Natural killer cell treated with Interleukin-12 subunit alpha and Interleukin-12 subunit beta and Interleukin-15 and Interleukin-18, amount 100 ng/mL, for 72 hours (primary cell): ENCODE results near the gene ACP7. TPM values are rescaled to one million over a fixed set of nuclear protein-coding genes. Genes with fewer than 3 reads are reported as not detected.
"Not testable (repeated sequence)": the region's sequence is repeated elsewhere in the genome, so short reads cannot be mapped to it uniquely, and the experiment has no call there.

Experiments used
- ATAC-seq, 2 donors: fragments of 150-1000 bp; cut with Tn5 transposase in 1 of 2; sonication (Bioruptor Pico), chemical (Tn5 transposase) in 1 of 2; 2 replicates each; pipeline ENCODE4 v1.10.0; 2021
- DNase-seq: peaks from one replicate; pipeline ENCODE4 v3.0.0; 2022; ENCODE audit warnings: low spot score
- H3K27ac Mint-ChIP-seq, 2 donors: 1 replicate in 1 of 2; 2 replicates in 1 of 2; pipeline ENCODE4 v1.8.0; 2022; ENCODE audit warnings: mixed read lengths in 2 of 2, mild to moderate bottlenecking in 1 of 2, moderate library complexity in 1 of 2
- H3K27me3 Mint-ChIP-seq, 2 donors: 1 replicate in 1 of 2; 2 replicates in 1 of 2; pipeline ENCODE4 v1.8.0; 2022; ENCODE audit warnings: mixed read lengths in 2 of 2
- H3K36me3 Mint-ChIP-seq: one replicate; pipeline ENCODE4 v1.8.0; 2022; ENCODE audit warnings: mixed read lengths
- H3K4me1 Mint-ChIP-seq, 2 donors: 1 replicate in 1 of 2; 2 replicates in 1 of 2; pipeline ENCODE4 v1.8.0; 2022; ENCODE audit warnings: low read depth in 2 of 2, mixed read lengths in 2 of 2, mild to moderate bottlenecking in 1 of 2
- H3K4me3 Mint-ChIP-seq: one replicate; pipeline ENCODE4 v1.8.0; 2022; ENCODE audit warnings: mixed read lengths
- H3K9me3 Mint-ChIP-seq: 2 replicates; pipeline ENCODE4 v1.8.0; 2022; ENCODE audit warnings: mixed read lengths
- total RNA-seq, 2 donors: library from RNA; stranded (reverse); gene quantifications; one replicate each; pipeline ENCODE4 v1.2.3, GENCODE V29; 2022

The ACP7 gene
- total RNA-seq, 2 donors from 2014 or later, result 0.36 TPM; not detected in 1

- peaks cover 12 to 15% of the 10 kb centered on the region in 2 donors for H3K4me1 Mint-ChIP-seq
- no peaks in the 10 kb centered on the region for H3K9me3 Mint-ChIP-seq
- ATAC-seq (no peak), DNase-seq (no peak)
- H3K36me3 Mint-ChIP-seq, result no peaks in the 10 kb centered on the region
- H3K4me3 Mint-ChIP-seq, result peak overlapping the region; percentile 73
- H3K27me3 Mint-ChIP-seq, result peaks cover 21 to 32% of the 10 kb centered on the region in 2 donors
- no peak overlapping the region for H3K27ac Mint-ChIP-seq
Observed at GRCh38 chr19:39083599-39083982, 577 bp upstream of the ACP7 start.

GRCh38 chr19:39084732-39085080 lies 538 bp downstream of the ACP7 start:
- Mint-ChIP-seq H3K4me1 (peaks cover 12 to 18% of the 10 kb centered on the region in 2 donors), H3K27ac (peak overlapping the region; percentile 31 to 56), H3K36me3 (no peaks in the 10 kb centered on the region), H3K27me3 (peaks cover 26 to 37% of the 10 kb centered on the region in 2 donors), H3K4me3 (peak overlapping the region; percentile 43), H3K9me3 (no peaks in the 10 kb centered on the region)
- DNase-seq, result no peak
- no peak for ATAC-seq

GRCh38 chr19:39085392-39085791 lies 1.2 kb downstream of the ACP7 start:
- ATAC-seq, result no peak
- Mint-ChIP-seq H3K9me3 (no peaks in the 10 kb centered on the region), H3K27me3 (peaks cover 29 to 37% of the 10 kb centered on the region in 2 donors), H3K27ac (peak overlapping the region in 1 of 2 donors; percentile 56), H3K36me3 (no peaks in the 10 kb centered on the region), H3K4me3 (peak overlapping the region; percentile 18), H3K4me1 (peaks cover 12 to 18% of the 10 kb centered on the region in 2 donors)
- no peak for DNase-seq

- Mint-ChIP-seq H3K4me3 (no peak overlapping the region), H3K27ac (no peak overlapping the region), H3K4me1 (peaks cover 12 to 16% of the 10 kb centered on the region in 2 donors), H3K36me3 (no peaks in the 10 kb centered on the region), H3K27me3 (peaks cover 29 to 33% of the 10 kb centered on the region in 2 donors), H3K9me3 (no peaks in the 10 kb centered on the region)
- DNase-seq (no peak), ATAC-seq (no peak)
Observed at GRCh38 chr19:39086386-39086785, 2.2 kb downstream of the ACP7 start.

DNA sequence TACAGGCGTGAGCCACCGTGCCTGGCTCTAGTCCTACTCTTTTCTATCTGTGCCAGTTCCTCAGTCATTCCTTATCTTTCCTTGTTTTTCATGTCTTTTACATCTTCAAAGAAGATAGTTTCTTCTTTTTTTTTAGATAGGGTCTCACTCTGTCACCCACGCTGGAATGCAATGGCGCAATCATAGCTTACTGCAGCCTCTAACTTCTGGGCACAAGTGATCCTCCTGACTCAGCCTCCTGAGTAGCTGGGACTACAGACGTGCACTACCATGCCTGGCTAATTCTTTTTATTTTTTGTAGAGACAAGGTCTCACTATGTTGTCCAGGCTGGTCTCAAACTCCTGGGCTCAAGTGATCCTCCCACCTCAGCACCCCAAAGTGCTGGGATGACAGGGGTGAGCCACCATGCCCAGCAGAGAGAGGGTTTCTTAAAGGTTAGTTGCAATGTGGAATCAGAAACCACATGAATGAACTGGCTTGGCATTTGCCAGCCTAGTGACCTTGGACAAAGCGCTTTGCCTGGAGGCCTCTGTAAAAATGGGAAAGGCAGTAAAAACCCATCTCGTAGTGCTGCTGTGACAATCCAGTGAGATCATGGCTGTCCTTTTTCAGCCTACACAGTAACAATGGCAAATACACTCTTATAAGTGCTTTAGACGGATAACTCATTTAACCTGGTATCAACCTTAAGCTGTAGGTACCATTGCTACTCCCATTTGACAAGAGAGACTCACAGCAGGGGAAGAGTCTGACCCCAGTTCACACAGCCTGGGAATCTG lies 3.9 kb downstream of the ACP7 start:
- Mint-ChIP-seq H3K27ac (no peak overlapping the region), H3K4me3 (no peak overlapping the region), H3K9me3 (no peaks in the 10 kb centered on the region), H3K4me1 (peaks cover 12 to 13% of the 10 kb centered on the region in 2 donors), H3K36me3 (no peaks in the 10 kb centered on the region), H3K27me3 (peaks cover 30 to 36% of the 10 kb centered on the region in 2 donors)
- DNase-seq (no peak), ATAC-seq (no peak)

- H3K4me3 Mint-ChIP-seq, H3K9me3 Mint-ChIP-seq, H3K27ac Mint-ChIP-seq, DNase-seq, H3K36me3 Mint-ChIP-seq, ATAC-seq: not testable (repeated sequence)
- H3K27me3 Mint-ChIP-seq, result peaks cover 22 to 37% of the 10 kb centered on the region in 2 donors
- peaks cover 12 to 16% of the 10 kb centered on the region in 2 donors for H3K4me1 Mint-ChIP-seq
Observed at GRCh38 chr19:39090016-39090415, 5.8 kb downstream of the ACP7 start.

- ATAC-seq, result no peak
- H3K27me3 Mint-ChIP-seq, result peaks cover 13 to 28% of the 10 kb centered on the region in 2 donors
- peak overlapping the region in 1 of 2 donors; percentile 41 for H3K27ac Mint-ChIP-seq
- H3K4me3 Mint-ChIP-seq, result no peak overlapping the region
- H3K36me3 Mint-ChIP-seq, result peaks cover 4% of the 10 kb centered on the region
- H3K4me1 Mint-ChIP-seq, result peaks cover 12 to 16% of the 10 kb centered on the region in 2 donors
- DNase-seq, result no peak
- no peaks in the 10 kb centered on the region for H3K9me3 Mint-ChIP-seq
Observed at GRCh38 chr19:39090881-39091280, 6.7 kb downstream of the ACP7 start.

GRCh38 chr19:39095799-39096540 lies 11.8 kb downstream of the ACP7 start:
- H3K27ac Mint-ChIP-seq, result not testable (repeated sequence)
- H3K4me1 Mint-ChIP-seq, result peaks cover 12 to 15% of the 10 kb centered on the region in 2 donors

DNA sequence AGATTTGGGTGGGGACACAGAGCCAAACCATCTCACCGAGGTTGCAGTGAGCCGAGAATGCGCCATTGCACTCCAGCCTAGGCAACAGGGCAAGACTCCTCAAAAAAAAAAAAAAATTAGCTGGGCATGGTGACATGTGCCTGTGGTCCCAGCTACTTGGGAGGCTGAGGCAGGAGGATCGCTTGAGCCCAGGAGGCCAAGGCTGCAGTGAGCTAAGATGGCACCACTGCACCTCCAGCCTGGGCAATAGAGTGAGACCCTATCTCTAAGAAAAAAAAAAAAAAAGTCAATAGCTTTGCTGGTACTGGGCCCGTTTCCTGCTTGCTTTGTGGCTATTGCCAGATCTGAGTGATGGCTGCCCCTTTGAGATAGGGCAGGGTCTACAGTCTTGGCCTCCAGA lies 13.1 kb downstream of the ACP7 start:
- Mint-ChIP-seq H3K27ac (no peak overlapping the region), H3K4me3 (no peak overlapping the region)

More at GRCh38 chr19:39095799-39096540, 11.8 kb downstream of the ACP7 start:
- not testable (repeated sequence) for DNase-seq, H3K4me3 Mint-ChIP-seq, H3K36me3 Mint-ChIP-seq, ATAC-seq, H3K9me3 Mint-ChIP-seq
- peaks cover 22 to 35% of the 10 kb centered on the region in 2 donors for H3K27me3 Mint-ChIP-seq

DNA sequence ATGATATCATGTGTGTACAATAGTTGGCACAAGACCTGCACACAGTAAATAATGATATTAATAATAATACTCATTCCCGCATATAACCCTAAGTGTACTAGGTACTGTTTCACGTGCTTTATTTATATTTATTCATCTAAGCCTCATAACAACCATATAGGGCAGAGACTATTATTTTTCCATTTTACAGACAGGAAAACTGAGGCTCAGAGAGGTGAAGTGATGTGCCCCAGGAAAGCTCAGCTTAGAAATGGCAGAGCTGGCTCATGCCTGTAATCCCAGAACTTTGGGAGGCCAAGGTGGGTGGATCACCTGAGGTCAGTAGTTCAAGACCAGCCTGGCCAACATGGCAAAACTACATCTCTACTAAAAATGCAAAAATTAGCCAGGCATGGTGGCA lies 13.6 kb downstream of the ACP7 start:
- peaks cover 22 to 28% of the 10 kb centered on the region in 2 donors for H3K27me3 Mint-ChIP-seq
- DNase-seq, result no peak
- no peak overlapping the region for H3K27ac Mint-ChIP-seq
- peaks cover 12 to 15% of the 10 kb centered on the region in 2 donors for H3K4me1 Mint-ChIP-seq
- H3K4me3 Mint-ChIP-seq, result no peak overlapping the region
- no peaks in the 10 kb centered on the region for H3K9me3 Mint-ChIP-seq
- peaks cover 4% of the 10 kb centered on the region for H3K36me3 Mint-ChIP-seq
- no peak for ATAC-seq

More for the DNA sequence above, 13.1 kb downstream of the ACP7 start:
- Mint-ChIP-seq H3K4me1 (peaks cover 12 to 15% of the 10 kb centered on the region in 2 donors), H3K36me3 (peaks cover 4% of the 10 kb centered on the region), H3K27me3 (peaks cover 22 to 32% of the 10 kb centered on the region in 2 donors), H3K9me3 (no peaks in the 10 kb centered on the region)
- no peak for ATAC-seq
- DNase-seq, result no peak

DNA sequence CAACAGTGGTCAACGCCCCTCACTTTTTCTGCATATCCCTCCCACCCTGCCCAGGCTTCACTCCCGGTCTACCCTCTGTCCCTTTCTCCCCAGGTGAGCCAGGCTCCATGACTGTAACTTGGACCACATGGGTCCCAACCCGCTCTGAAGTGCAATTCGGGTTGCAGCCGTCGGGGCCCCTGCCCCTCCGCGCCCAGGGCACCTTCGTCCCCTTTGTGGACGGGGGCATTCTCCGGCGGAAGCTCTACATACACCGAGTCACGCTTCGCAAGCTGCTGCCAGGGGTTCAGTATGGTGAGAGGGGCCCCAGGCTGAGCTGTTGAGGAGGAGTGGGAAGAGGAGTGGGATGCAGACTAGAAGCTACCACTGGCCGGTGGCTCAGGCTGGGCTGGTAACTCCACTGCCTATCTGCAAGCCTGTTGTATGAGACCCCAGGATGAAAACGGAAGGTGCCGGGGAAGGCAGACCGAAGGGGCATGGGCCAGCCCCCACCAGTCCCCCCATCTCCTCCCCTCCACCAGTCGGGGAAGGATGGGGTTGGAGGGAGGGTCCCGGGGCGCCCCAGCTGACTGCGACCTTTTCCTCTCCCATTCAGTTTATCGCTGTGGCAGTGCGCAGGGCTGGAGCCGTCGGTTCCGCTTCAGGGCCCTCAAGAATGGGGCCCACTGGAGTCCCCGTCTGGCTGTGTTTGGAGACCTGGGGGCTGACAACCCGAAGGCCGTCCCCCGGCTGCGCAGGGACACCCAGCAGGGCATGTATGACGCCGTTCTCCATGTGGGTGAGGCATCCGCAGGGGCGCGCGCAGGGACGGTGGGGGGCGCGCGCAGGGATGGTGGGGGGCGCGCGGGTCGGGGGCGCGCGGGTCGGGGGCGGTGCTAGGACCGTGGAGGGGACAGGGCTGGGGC lies 14.4 kb downstream of the ACP7 start:
- no peak for DNase-seq
- H3K27me3 Mint-ChIP-seq, result peaks cover 17 to 19% of the 10 kb centered on the region in 2 donors
- peaks cover 3% of the 10 kb centered on the region for H3K36me3 Mint-ChIP-seq
- H3K4me1 Mint-ChIP-seq, result peaks cover 4 to 8% of the 10 kb centered on the region in 2 donors
- ATAC-seq, result no peak
- H3K4me3 Mint-ChIP-seq, result no peak overlapping the region
- no peaks in the 10 kb centered on the region for H3K9me3 Mint-ChIP-seq
- no peak overlapping the region for H3K27ac Mint-ChIP-seq

DNA sequence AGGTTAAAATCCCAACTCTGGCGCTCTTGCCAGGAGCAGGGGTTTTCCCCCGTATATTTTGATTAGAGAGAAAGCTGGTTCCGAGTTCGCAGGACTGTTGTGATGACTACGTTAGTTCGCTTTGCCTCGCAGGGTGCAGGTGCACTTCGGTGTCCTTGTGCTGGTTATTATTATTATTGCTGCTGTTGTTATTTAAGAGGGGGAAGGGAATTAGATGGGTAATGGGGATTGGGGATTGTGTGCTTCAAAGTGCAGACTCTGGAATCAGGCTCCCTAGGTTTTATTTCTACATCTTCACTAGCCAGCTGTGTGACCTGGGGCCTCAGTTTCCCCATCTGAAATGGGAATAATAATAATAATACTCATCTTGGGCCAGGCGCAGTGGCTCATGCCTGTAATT lies 15.2 kb downstream of the ACP7 start:
- H3K27ac Mint-ChIP-seq, result no peak overlapping the region
- peaks cover 0 to 2% of the 10 kb centered on the region in 2 donors for H3K4me1 Mint-ChIP-seq
- DNase-seq (no peak), ATAC-seq (no peak)
- H3K4me3 Mint-ChIP-seq, result no peak overlapping the region
- H3K9me3 Mint-ChIP-seq, result no peaks in the 10 kb centered on the region
- H3K27me3 Mint-ChIP-seq, result peaks cover 15 to 16% of the 10 kb centered on the region in 2 donors
- no peaks in the 10 kb centered on the region for H3K36me3 Mint-ChIP-seq

GRCh38 chr19:39100500-39101166 lies 16.5 kb downstream of the ACP7 start:
- Mint-ChIP-seq H3K36me3 (no peaks in the 10 kb centered on the region), H3K9me3 (no peaks in the 10 kb centered on the region), H3K4me3 (no peak overlapping the region), H3K27ac (no peak overlapping the region), H3K27me3 (peaks cover 15 to 16% of the 10 kb centered on the region in 2 donors), H3K4me1 (peaks cover 0 to 2% of the 10 kb centered on the region in 2 donors)
- DNase-seq (no peak), ATAC-seq (no peak)
